ENCODE measurements around the gene RAPGEF5. TPM values are rescaled to one million over a fixed set of nuclear protein-coding genes. Genes with fewer than 3 reads are reported as not detected.

Gene RAPGEF5
- total and polyA plus RNA-seq, 10 of the 15 experiments (the other 5 are each of a cell fraction or from before 2014, with no cell fraction given) = 0.38 to 4.0 (median 1.6) TPM; not detected in 1

GRCh38 chr7:22147868-22148267, 209.1 kb downstream of the RAPGEF5 start:
- ChIA-PET POLR2A (no interaction called here), SMC1A (ENCODE audit: uncharacterized antibody, unreplicated experiment) (no interaction called here), CTCF (no interaction called here), RAD21 (ENCODE audit: unreplicated experiment) (no interaction called here)
- H3K36me3 ChIP-seq (ENCODE audit: control insufficient read depth in 2 of 2, insufficient read depth in 2 of 2, low read length in 1 of 2) = no peaks in the 10 kb centered on the region
- intact Hi-C loops (cut with micrococcal nuclease; ENCODE audit: unreplicated experiment) = no loop called here
- H3K4me2 ChIP-seq (ENCODE audit: control insufficient read depth, insufficient read depth) = no peak overlapping the region
- in situ Hi-C loops (cut with MboI) = no loop called here
- 18% methylated on average over 3 of the region's 3 CpGs for WGBS (ENCODE audit: insufficient coverage, insufficient replicate concordance, low lambda C conversion rate, missing lambda C conversion rate)
- no peaks in the 10 kb centered on the region for H3K27me3 ChIP-seq (replicated peaks in 1 of 2; ENCODE audit: control insufficient read depth in 2 of 2, insufficient read depth in 2 of 2, low read length in 1 of 2)
- DNase-seq (ENCODE audit: low read depth, low spot score) (no peak), ATAC-seq (no peak), FAIRE-seq (peak; percentile 71)
- H3K9me3 ChIP-seq (replicated peaks; ENCODE audit: control insufficient read depth, insufficient read depth, low read length) = no peaks in the 10 kb centered on the region
- TF ChIP-seq PML (IDR thresholded peaks at IDR 0.05; ENCODE audit: low read length) (no peak), HCFC1 (IDR thresholded peaks at IDR 0.05; ENCODE audit: low read length) (no peak), SUPT20H (IDR thresholded peaks at IDR 0.05; ENCODE audit: borderline replicate concordance, control insufficient read depth, low read depth, low read length) (no peak), NFYA (IDR thresholded peaks at IDR 0.05; ENCODE audit: borderline replicate concordance, low read depth, low read length) (no peak)
- no peaks in the 10 kb centered on the region for H4K20me1 ChIP-seq (ENCODE audit: control insufficient read depth, insufficient read depth)
- H3K27ac ChIP-seq (ENCODE audit: control insufficient read depth, insufficient read depth) = no peak overlapping the region
- H3K9ac ChIP-seq (ENCODE audit: control insufficient read depth, insufficient read depth, low read length) = no peak overlapping the region
- BruUV-seq (replicated peaks) = no TSS peak
- H3K79me2 ChIP-seq (ENCODE audit: control insufficient read depth, insufficient read depth, low read length) = no peaks in the 10 kb centered on the region
- no peak overlapping the region for H3K4me3 ChIP-seq
- no peaks in the 10 kb centered on the region for H3K4me1 ChIP-seq (ENCODE audit: control insufficient read depth, insufficient read depth, low read length)
- H2AFZ ChIP-seq (ENCODE audit: control insufficient read depth, low read depth, low read length) = no peak overlapping the region

- POLR2A ChIA-PET = no interaction called here
- RAD21 ChIA-PET (ENCODE audit: unreplicated experiment) = no interaction called here
- Histone ChIP-seq H3K9ac (ENCODE audit: control insufficient read depth, insufficient read depth, low read length) (no peak overlapping the region), H3K79me2 (ENCODE audit: control insufficient read depth, insufficient read depth, low read length) (no peaks in the 10 kb centered on the region), H3K36me3 (ENCODE audit: control insufficient read depth in 2 of 2, insufficient read depth in 2 of 2, low read length in 1 of 2) (no peaks in the 10 kb centered on the region), H3K4me1 (ENCODE audit: control insufficient read depth, insufficient read depth, low read length) (no peaks in the 10 kb centered on the region), H3K27me3 (replicated peaks in 1 of 2; ENCODE audit: control insufficient read depth in 2 of 2, insufficient read depth in 2 of 2, low read length in 1 of 2) (no peaks in the 10 kb centered on the region), H4K20me1 (ENCODE audit: control insufficient read depth, insufficient read depth) (no peaks in the 10 kb centered on the region), H3K27ac (ENCODE audit: control insufficient read depth, insufficient read depth) (no peak overlapping the region), H3K4me3 (peak overlapping the region; percentile 31; the same call in 1 of the 2 replicates), H2AFZ (ENCODE audit: control insufficient read depth, low read depth, low read length) (peak overlapping the region; percentile 80), H3K9me3 (replicated peaks; ENCODE audit: control insufficient read depth, insufficient read depth, low read length) (no peaks in the 10 kb centered on the region), H3K4me2 (ENCODE audit: control insufficient read depth, insufficient read depth) (peak overlapping the region; percentile 23; the same call in 1 of the 2 replicates)
- no TSS peak for BruUV-seq (replicated peaks)
- intact Hi-C loops (cut with micrococcal nuclease; ENCODE audit: unreplicated experiment) = no loop called here
- in situ Hi-C loops (cut with MboI) = no loop called here
- peak; percentile 59 for ATAC-seq
- no peak for DNase-seq (ENCODE audit: low read depth, low spot score)
- no peak for FAIRE-seq
- WGBS (ENCODE audit: insufficient coverage, insufficient replicate concordance, low lambda C conversion rate, missing lambda C conversion rate) = 25% methylated on average over 10 of the region's 10 CpGs
- peak; percentile 61 to 69 for TF ChIP-seq BHLHE40 (IDR thresholded peaks at IDR 0.05; ENCODE audit: borderline replicate concordance in 1 of 2, low read depth in 2 of 2, low read length in 1 of 2)
- TF ChIP-seq ZNF687 (IDR thresholded peaks at IDR 0.05) = peak; percentile 23; the same call in 1 of the 2 replicates
- TF ChIP-seq FOXK2 (IDR thresholded peaks at IDR 0.05) = no peak
- TF ChIP-seq MLLT1 (IDR thresholded peaks at IDR 0.05) = 0 out of 2 replicates have a peak, but pooled peaks have one; percentile 31
- CTCF ChIA-PET = no interaction called here
- SMC1A ChIA-PET (ENCODE audit: uncharacterized antibody, unreplicated experiment) = no interaction called here
These were observed 209.9 kb downstream of the RAPGEF5 start for GRCh38 chr7:22146961-22147512.

All from GM12878 (cell line).